Peyer's patch (tissue), 4 donors: ENCODE measurements around the gene PWWP2B.

ENCODE experiments used
- CTCF ChIP-seq, 6 experiments: fragments of 450-650 bp in 4 of 6; fragments of 200-600 bp in 2 of 6; sonication (generic) in 1 of 6; IDR thresholded peaks; one replicate each; pipeline ENCODE4 v1.5.1; 2017 to 2019; ENCODE audit warnings: antibody characterized with exemption in 6 of 6, mild to moderate bottlenecking in 3 of 6, moderate library complexity in 1 of 6
- POLR2A ChIP-seq, 2 donors: fragments of 450-650 bp; IDR thresholded peaks; one replicate each; pipeline ENCODE4 v1.5.1; 2017; ENCODE audit warnings: antibody characterized with exemption in 2 of 2, mild to moderate bottlenecking in 2 of 2, moderate library complexity in 2 of 2

GRCh38 chr10:132447446-132448247 is 50.6 kb downstream of the PWWP2B start:
- TF ChIP-seq POLR2A (IDR thresholded peaks at IDR 0.05): no peak
- no peak for TF ChIP-seq CTCF (IDR thresholded peaks at IDR 0.05)
